H1 (cell line): ENCODE results near the gene P3H1. TPM values are rescaled to one million over a fixed set of nuclear protein-coding genes. Genes with fewer than 3 reads are reported as not detected.

ENCODE experiments used
- CHD1 ChIP-seq: IDR thresholded peaks from 2 replicates; pipeline ENCODE4 v1.6.1; 2012; ENCODE audit warnings: low read depth, low read length, improper control_type of control experiment
- GTF2F1 ChIP-seq: IDR thresholded peaks from 2 replicates; pipeline ENCODE4 v1.6.1; 2012; ENCODE audit warnings: low read depth, low read length, improper control_type of control experiment, borderline replicate concordance
- JUND ChIP-seq: IDR thresholded peaks from 2 replicates; pipeline ENCODE4 v1.6.1; 2011; ENCODE audit warnings: mild to moderate bottlenecking, improper control_type of control experiment, low read length
- RAD21 ChIP-seq, 2 experiments: IDR thresholded peaks in 1 of 2; conservative IDR thresholded peaks in 1 of 2; 2 replicates each; pipeline ENCODE4 v1.6.1; 2011; ENCODE audit warnings: low read depth in 2 of 2, low read length in 2 of 2, improper control_type of control experiment in 1 of 2, inconsistent platforms in 1 of 2, mild to moderate bottlenecking in 1 of 2, moderate library complexity in 1 of 2
- SIRT6 ChIP-seq: IDR thresholded peaks from one replicate; pipeline ENCODE4 v1.7.1; 2012; ENCODE audit warnings: low read length, inconsistent platforms
- SP1 ChIP-seq: IDR thresholded peaks from 2 replicates; pipeline ENCODE4 v1.6.1; 2011; ENCODE audit warnings: low read depth, low read length
- SRF ChIP-seq: IDR thresholded peaks from 2 replicates; pipeline ENCODE4 v1.6.1; 2011; ENCODE audit warnings: mild to moderate bottlenecking, low read depth, low read length, moderate library complexity
- TCF12 ChIP-seq: IDR thresholded peaks from 2 replicates; pipeline ENCODE4 v1.6.1; 2011; ENCODE audit warnings: low read depth, mild to moderate bottlenecking, low read length
- TEAD4 ChIP-seq: IDR thresholded peaks from 2 replicates; pipeline ENCODE4 v1.6.1; 2012; ENCODE audit warnings: low read depth, low read length, inconsistent platforms, mixed read lengths
- ZNF274 ChIP-seq: IDR thresholded peaks from 2 replicates; pipeline ENCODE4 v1.7.0; 2012; ENCODE audit warnings: low read length, borderline replicate concordance; ENCODE audit errors: extremely low read depth
- polyA plus RNA-seq, 7 experiments: library from polyadenylated mRNA; depleted of rRNA in 3 of 7; stranded (reverse) in 5 of 7; unstranded in 2 of 7; fragments of >200 nt in 5 of 7; fragments of 200-250 nt in 2 of 7; gene quantifications; 1 replicate in 5 of 7; 2 replicates in 1 of 7; 4 replicates in 1 of 7; pipeline versions ENCODE4 v1.2.1 to v1.2.3, GENCODE V29; 2011 to 2013; ENCODE audit warnings: missing spikeins in 2 of 7, mixed read lengths in 2 of 7
- total RNA-seq: library from RNA; stranded (reverse); fragmentation: NEBNext Ultra II Directional; extraction: Animal tissue kit (Norgen Biotek cat#: 25700); gene quantifications from 2 replicates; pipeline ENCODE4 v1.2.1, GENCODE V29; 2021
- TF ChIP-seq, protein P1 (sequence below): fragments of 300-600 bp; sonication (generic); IDR thresholded peaks from 2 replicates; pipeline ENCODE4 v1.7.1; 2012; ENCODE audit warnings: low read length, moderate library complexity, mild to moderate bottlenecking, inconsistent platforms; ENCODE audit not compliant: insufficient replicate concordance

Gene P3H1
- total and polyA plus RNA-seq, 2 of the 8 experiments (the other 6 are each of a cell fraction or from before 2014, with no cell fraction given): 58.4 to 87.5 TPM

DNA sequence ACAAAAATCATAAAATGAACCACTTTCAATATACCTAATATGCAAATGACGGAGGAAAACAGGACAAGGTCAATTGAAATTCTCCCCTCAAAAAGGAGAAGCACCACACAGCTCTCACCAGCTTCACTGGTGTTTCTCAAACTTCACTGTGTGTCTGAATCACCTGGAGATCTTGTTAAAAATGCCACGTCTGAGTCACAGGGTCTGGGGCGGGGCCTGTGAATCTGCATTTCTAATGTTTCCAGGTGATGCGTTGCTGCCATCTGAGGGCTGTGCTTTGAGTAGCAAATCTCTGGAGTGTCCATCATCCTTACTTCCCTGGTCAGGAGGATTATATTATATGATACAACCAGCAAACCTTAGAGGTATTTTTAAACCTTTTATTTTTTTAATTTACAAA is 35.8 kb downstream of the P3H1 start (continued):
- TF ChIP-seq JUND: peak; percentile 34; the same call in 1 of the 2 replicates
- TF ChIP-seq, protein P1, sequence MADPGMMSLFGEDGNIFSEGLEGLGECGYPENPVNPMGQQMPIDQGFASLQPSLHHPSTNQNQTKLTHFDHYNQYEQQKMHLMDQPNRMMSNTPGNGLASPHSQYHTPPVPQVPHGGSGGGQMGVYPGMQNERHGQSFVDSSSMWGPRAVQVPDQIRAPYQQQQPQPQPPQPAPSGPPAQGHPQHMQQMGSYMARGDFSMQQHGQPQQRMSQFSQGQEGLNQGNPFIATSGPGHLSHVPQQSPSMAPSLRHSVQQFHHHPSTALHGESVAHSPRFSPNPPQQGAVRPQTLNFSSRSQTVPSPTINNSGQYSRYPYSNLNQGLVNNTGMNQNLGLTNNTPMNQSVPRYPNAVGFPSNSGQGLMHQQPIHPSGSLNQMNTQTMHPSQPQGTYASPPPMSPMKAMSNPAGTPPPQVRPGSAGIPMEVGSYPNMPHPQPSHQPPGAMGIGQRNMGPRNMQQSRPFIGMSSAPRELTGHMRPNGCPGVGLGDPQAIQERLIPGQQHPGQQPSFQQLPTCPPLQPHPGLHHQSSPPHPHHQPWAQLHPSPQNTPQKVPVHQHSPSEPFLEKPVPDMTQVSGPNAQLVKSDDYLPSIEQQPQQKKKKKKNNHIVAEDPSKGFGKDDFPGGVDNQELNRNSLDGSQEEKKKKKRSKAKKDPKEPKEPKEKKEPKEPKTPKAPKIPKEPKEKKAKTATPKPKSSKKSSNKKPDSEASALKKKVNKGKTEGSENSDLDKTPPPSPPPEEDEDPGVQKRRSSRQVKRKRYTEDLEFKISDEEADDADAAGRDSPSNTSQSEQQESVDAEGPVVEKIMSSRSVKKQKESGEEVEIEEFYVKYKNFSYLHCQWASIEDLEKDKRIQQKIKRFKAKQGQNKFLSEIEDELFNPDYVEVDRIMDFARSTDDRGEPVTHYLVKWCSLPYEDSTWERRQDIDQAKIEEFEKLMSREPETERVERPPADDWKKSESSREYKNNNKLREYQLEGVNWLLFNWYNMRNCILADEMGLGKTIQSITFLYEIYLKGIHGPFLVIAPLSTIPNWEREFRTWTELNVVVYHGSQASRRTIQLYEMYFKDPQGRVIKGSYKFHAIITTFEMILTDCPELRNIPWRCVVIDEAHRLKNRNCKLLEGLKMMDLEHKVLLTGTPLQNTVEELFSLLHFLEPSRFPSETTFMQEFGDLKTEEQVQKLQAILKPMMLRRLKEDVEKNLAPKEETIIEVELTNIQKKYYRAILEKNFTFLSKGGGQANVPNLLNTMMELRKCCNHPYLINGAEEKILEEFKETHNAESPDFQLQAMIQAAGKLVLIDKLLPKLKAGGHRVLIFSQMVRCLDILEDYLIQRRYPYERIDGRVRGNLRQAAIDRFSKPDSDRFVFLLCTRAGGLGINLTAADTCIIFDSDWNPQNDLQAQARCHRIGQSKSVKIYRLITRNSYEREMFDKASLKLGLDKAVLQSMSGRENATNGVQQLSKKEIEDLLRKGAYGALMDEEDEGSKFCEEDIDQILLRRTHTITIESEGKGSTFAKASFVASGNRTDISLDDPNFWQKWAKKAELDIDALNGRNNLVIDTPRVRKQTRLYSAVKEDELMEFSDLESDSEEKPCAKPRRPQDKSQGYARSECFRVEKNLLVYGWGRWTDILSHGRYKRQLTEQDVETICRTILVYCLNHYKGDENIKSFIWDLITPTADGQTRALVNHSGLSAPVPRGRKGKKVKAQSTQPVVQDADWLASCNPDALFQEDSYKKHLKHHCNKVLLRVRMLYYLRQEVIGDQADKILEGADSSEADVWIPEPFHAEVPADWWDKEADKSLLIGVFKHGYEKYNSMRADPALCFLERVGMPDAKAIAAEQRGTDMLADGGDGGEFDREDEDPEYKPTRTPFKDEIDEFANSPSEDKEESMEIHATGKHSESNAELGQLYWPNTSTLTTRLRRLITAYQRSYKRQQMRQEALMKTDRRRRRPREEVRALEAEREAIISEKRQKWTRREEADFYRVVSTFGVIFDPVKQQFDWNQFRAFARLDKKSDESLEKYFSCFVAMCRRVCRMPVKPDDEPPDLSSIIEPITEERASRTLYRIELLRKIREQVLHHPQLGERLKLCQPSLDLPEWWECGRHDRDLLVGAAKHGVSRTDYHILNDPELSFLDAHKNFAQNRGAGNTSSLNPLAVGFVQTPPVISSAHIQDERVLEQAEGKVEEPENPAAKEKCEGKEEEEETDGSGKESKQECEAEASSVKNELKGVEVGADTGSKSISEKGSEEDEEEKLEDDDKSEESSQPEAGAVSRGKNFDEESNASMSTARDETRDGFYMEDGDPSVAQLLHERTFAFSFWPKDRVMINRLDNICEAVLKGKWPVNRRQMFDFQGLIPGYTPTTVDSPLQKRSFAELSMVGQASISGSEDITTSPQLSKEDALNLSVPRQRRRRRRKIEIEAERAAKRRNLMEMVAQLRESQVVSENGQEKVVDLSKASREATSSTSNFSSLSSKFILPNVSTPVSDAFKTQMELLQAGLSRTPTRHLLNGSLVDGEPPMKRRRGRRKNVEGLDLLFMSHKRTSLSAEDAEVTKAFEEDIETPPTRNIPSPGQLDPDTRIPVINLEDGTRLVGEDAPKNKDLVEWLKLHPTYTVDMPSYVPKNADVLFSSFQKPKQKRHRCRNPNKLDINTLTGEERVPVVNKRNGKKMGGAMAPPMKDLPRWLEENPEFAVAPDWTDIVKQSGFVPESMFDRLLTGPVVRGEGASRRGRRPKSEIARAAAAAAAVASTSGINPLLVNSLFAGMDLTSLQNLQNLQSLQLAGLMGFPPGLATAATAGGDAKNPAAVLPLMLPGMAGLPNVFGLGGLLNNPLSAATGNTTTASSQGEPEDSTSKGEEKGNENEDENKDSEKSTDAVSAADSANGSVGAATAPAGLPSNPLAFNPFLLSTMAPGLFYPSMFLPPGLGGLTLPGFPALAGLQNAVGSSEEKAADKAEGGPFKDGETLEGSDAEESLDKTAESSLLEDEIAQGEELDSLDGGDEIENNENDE: no peak
- TF ChIP-seq ZNF274: no peak
- no peak for TF ChIP-seq SIRT6
- no peak for TF ChIP-seq SRF
- no peak for TF ChIP-seq CHD1
- no peak for TF ChIP-seq TCF12
- TF ChIP-seq TEAD4: no peak
- no peak for TF ChIP-seq GTF2F1
- no peak for TF ChIP-seq SP1
- peak; percentile 73 to 80 for TF ChIP-seq RAD21 (IDR thresholded peaks at IDR 0.05 in 1 of 2, conservative IDR thresholded peaks at IDR 0.05 in 1 of 2; ENCODE audit: low read depth in 2 of 2, low read length in 2 of 2)
